ENCODE results near the gene IER3.

GRCh38 chr6:30716879-30717128, 27.5 kb downstream of the IER3 start:
- TF ChIP-seq CTCF (IDR thresholded peaks at IDR 0.05) (no peak), REST (IDR thresholded peaks at IDR 0.05; ENCODE audit: low read depth, low read length) (no peak), PBX3 (IDR thresholded peaks at IDR 0.05) (no peak), EP300 (IDR thresholded peaks at IDR 0.05; ENCODE audit: borderline replicate concordance in 1 of 2, low read depth in 1 of 2, low read length in 1 of 2) (no peak), YY1 (IDR thresholded peaks at IDR 0.05; ENCODE audit: low read depth) (no peak), IRF3 (IDR thresholded peaks at IDR 0.05; ENCODE audit: low read depth, low read length) (no peak)
